Camera-type eye (tissue), 1 donor: Measurements from ENCODE around the gene ZNF564. TPM values are rescaled to one million over a fixed set of nuclear protein-coding genes. Genes with fewer than 3 reads are reported as not detected.

Source experiments
- total RNA-seq: library from RNA; depleted of rRNA; stranded (reverse); fragments of >200 nt; gene quantifications from one replicate; pipeline ENCODE4 v1.2.3, GENCODE V29; 2014

The ZNF564 gene
- 33.2 TPM for total RNA-seq

GRCh38 chr19:12551060-12551832, at the start of gene ZNF564:
TSS of gene ZNF564 (minus strand) at chr19:12551482. CDS start at chr19:12551332, 150 bp downstream.

GRCh38 chr19:12484371-12485051, 66.8 kb downstream of the ZNF564 start, which contains the start of gene ZNF709:
TSS of gene ZNF709 (minus strand) at chr19:12484816. CDS start at chr19:12484657, 159 bp downstream.

Other genes with a start within 250 kb of the ZNF564 start
- gene ZNF563, start 217.8 kb downstream of the ZNF564 start, total RNA-seq: 10.9 TPM
- 13.2 TPM for gene ZNF442, start 185.8 kb downstream of the ZNF564 start, total RNA-seq
- 7.9 TPM for gene ZNF799, start 150.2 kb downstream of the ZNF564 start, total RNA-seq
- 16.2 TPM for gene ZNF443, start 110.5 kb downstream of the ZNF564 start, total RNA-seq
- gene ZNF709, start 66.7 kb downstream of the ZNF564 start, total RNA-seq: 20.2 TPM
- 15.2 TPM for gene ZNF490, start 59.3 kb upstream of the ZNF564 start, total RNA-seq
- 47.4 TPM for gene ZNF791, start 59.4 kb upstream of the ZNF564 start, total RNA-seq
- gene MAN2B1, start 115.3 kb upstream of the ZNF564 start, total RNA-seq: 35.4 TPM
- 6.7 TPM for gene WDR83, start 115.3 kb upstream of the ZNF564 start, total RNA-seq
- 154 TPM for gene DHPS, start 130.4 kb upstream of the ZNF564 start, total RNA-seq
- gene GNG14, start 136.5 kb upstream of the ZNF564 start, total RNA-seq: not detected
- gene FBXW9, start 145.1 kb upstream of the ZNF564 start, total RNA-seq: 7.8 TPM
- 92.0 TPM for gene TNPO2, start 172.4 kb upstream of the ZNF564 start, total RNA-seq
- gene TRIR, start 183.2 kb upstream of the ZNF564 start, total RNA-seq: 144 TPM
- 49.4 TPM for gene GET3, start 186.0 kb upstream of the ZNF564 start, total RNA-seq
- 0.55 TPM for gene BEST2, start 200.3 kb upstream of the ZNF564 start, total RNA-seq
- gene HOOK2, start 224.1 kb upstream of the ZNF564 start, total RNA-seq: 33.5 TPM
- 194 TPM for gene JUNB, start 240.0 kb upstream of the ZNF564 start, total RNA-seq